ENCODE measurements around the gene MLLT3. TPM values are rescaled to one million over a fixed set of nuclear protein-coding genes. Genes with fewer than 3 reads are reported as not detected.

MLLT3 gene
- total and polyA plus RNA-seq, 2 of the 8 experiments (the other 6 are each of a cell fraction or from before 2014, with no cell fraction given), result 5.9 to 9.6 TPM

DNA sequence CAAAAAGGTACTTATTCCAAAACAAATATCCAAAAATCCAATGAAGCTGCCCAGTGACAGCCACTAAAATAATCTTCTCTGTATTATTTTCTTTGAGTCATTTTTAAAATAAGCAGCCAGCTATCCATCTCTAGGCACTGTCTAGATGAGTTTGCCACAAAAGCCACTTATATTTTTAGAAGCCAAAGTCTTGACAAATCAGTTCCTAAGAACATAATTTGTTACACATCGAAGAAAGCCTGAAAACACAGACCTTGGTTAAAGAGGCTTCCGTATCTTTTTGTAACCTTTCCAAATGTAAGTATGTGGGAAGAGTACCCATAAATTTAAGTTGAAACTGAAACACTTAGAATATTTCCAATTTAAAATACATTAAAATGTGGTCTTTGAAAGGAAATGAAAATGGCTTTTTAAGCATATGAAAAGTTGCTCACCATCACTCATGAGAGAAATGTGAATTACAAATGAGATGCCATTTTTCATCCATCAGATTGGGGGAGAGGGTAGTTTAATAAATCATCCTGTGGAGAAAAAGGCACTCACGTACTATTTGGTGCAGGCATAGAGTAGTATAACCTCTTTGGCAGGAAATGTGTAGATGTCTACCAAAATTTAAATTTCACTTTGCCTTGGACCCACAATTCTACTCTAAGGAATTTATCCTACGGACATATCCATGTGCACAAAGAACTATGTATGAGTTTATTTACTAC, 180.4 kb downstream of the MLLT3 start (continued):
- TF ChIP-seq, protein P1, sequence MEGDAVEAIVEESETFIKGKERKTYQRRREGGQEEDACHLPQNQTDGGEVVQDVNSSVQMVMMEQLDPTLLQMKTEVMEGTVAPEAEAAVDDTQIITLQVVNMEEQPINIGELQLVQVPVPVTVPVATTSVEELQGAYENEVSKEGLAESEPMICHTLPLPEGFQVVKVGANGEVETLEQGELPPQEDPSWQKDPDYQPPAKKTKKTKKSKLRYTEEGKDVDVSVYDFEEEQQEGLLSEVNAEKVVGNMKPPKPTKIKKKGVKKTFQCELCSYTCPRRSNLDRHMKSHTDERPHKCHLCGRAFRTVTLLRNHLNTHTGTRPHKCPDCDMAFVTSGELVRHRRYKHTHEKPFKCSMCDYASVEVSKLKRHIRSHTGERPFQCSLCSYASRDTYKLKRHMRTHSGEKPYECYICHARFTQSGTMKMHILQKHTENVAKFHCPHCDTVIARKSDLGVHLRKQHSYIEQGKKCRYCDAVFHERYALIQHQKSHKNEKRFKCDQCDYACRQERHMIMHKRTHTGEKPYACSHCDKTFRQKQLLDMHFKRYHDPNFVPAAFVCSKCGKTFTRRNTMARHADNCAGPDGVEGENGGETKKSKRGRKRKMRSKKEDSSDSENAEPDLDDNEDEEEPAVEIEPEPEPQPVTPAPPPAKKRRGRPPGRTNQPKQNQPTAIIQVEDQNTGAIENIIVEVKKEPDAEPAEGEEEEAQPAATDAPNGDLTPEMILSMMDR (IDR thresholded peaks at IDR 0.05; ENCODE audit: control extremely low read depth in 1 of 3, insufficient read depth in 1 of 3, low read depth in 1 of 3, low read length in 3 of 3), result no peak
- no peak for TF ChIP-seq SAP30 (IDR thresholded peaks at IDR 0.05; ENCODE audit: insufficient read depth, insufficient replicate concordance, low read length)
- TF ChIP-seq PHF8 (conservative IDR thresholded peaks at IDR 0.05; ENCODE audit: low read depth, low read length), result no peak
- no peak for TF ChIP-seq RNF2 (IDR thresholded peaks at IDR 0.05; ENCODE audit: borderline replicate concordance, low read depth, low read length, missing control alignments, poor library complexity, severe bottlenecking)

All from H1 (cell line).